A549 (cell line): ENCODE data around the gene MAGI2. TPM values are rescaled to one million over a fixed set of nuclear protein-coding genes. Genes with fewer than 3 reads are reported as not detected.

Experiments
- ATAC-seq, 2 experiments: fragments of 200-7000 bp in 1 of 2; fragments of >200 bp in 1 of 2; cut with Nextera tagmentation in 1 of 2; cut with Tn5 transposase in 1 of 2; 3 replicates each; pipeline versions ENCODE4 v1.8.0 to v1.9.1; 2018 to 2020; ENCODE audit warnings: mild to moderate bottlenecking in 1 of 2, moderate library complexity in 1 of 2
- CTCF ChIA-PET: fragments of 300-600 bp; sonication (Branson Sonifier 250); formaldehyde crosslinking; extraction: SDS; loops from one replicate; lab custom pipeline; 2021; ENCODE audit warnings: antibody characterized with exemption, inconsistent platforms; lab: Yijun Ruan, JAX
- POLR2A ChIA-PET: fragments of 350-600 bp; formaldehyde crosslinking; extraction: SDS; loops from one replicate; lab custom pipeline; 2021; ENCODE audit warnings: antibody characterized with exemption, inconsistent platforms; lab: Yijun Ruan, JAX
- DNase-seq, 2 experiments: peaks; one replicate each; pipeline versions ENCODE4 v3.0.0 to v3.0.0-alpha.2; 2011 to 2016; ENCODE audit warnings: low read depth in 1 of 2, low spot score in 1 of 2
- FAIRE-seq: peaks from 2 replicates; lab custom pipeline; 2011; peaks lifted over from hg19 to GRCh38; lab: Jason Lieb, UNC
- H3K27ac ChIP-seq, 2 experiments: fragments of >200 bp; sonication (Bioruptor Twin); formaldehyde crosslinking; 3 replicates each; pipeline ENCODE4 v1.5.1; 2016 to 2017
- H3K4me1 ChIP-seq: fragments of >200 bp; sonication (Bioruptor Twin); formaldehyde crosslinking; 3 replicates; pipeline ENCODE4 v1.6.1; 2016
- H3K4me2 ChIP-seq: fragments of >200 bp; sonication (Bioruptor Twin); formaldehyde crosslinking; 3 replicates; pipeline ENCODE4 v1.6.1; 2016
- H3K4me3 ChIP-seq: fragments of >200 bp; sonication (Bioruptor Twin); formaldehyde crosslinking; 3 replicates; pipeline ENCODE4 v1.5.1; 2016
- H3K9me3 ChIP-seq: fragments of >200 bp; sonication (Bioruptor Twin); formaldehyde crosslinking; 3 replicates; pipeline ENCODE4 v1.6.1; 2016
- CBX8 ChIP-seq: fragments of 200-600 bp; sonication (generic); IDR thresholded peaks from 2 replicates; pipeline ENCODE4 v1.6.1; 2016
- CHD2 ChIP-seq: fragments of 150-350 bp; IDR thresholded peaks from 2 replicates; pipeline ENCODE4 v1.6.1; 2014; ENCODE audit warnings: low read length; ENCODE audit not compliant: partially characterized antibody
- CHD4 ChIP-seq: fragments of 200-600 bp; sonication (generic); IDR thresholded peaks from 2 replicates; pipeline ENCODE4 v1.6.1; 2016; ENCODE audit warnings: antibody characterized with exemption, mild to moderate bottlenecking, borderline replicate concordance
- EHF ChIP-seq: fragments of 250-450 bp; sonication (Bioruptor Pico); IDR thresholded peaks from 2 replicates; pipeline ENCODE4 v1.5.0; 2020; ENCODE audit warnings: mild to moderate bottlenecking
- ESRRA ChIP-seq: fragments of 150-350 bp; IDR thresholded peaks from 2 replicates; pipeline ENCODE4 v1.6.1; 2014; ENCODE audit warnings: mild to moderate bottlenecking, low read length, borderline replicate concordance
- FOSB ChIP-seq: fragments of 250-450 bp; sonication (Bioruptor Pico); IDR thresholded peaks from 2 replicates; pipeline ENCODE4 v1.5.0; 2020; ENCODE audit warnings: mild to moderate bottlenecking, moderate library complexity
- FOSL2 ChIP-seq, 2 experiments: fragments of 450-650 bp in 1 of 2; fragments of >200 bp in 1 of 2; sonication (Bioruptor Twin) in 1 of 2; formaldehyde crosslinking; IDR thresholded peaks; 2 replicates each; pipeline versions ENCODE4 v1.5.0 to v1.6.1; 2016 to 2020; ENCODE audit warnings: mild to moderate bottlenecking in 1 of 2, moderate library complexity in 1 of 2
- GATA3 ChIP-seq: IDR thresholded peaks from 2 replicates; pipeline ENCODE4 v1.6.1; 2012; ENCODE audit warnings: borderline replicate concordance
- HDAC2 ChIP-seq: fragments of 200-600 bp; sonication (generic); IDR thresholded peaks from 2 replicates; pipeline ENCODE4 v1.6.1; 2016
- HES2 ChIP-seq: fragments of >200 bp; sonication (Bioruptor Twin); formaldehyde crosslinking; IDR thresholded peaks from 2 replicates; pipeline ENCODE4 v1.6.1; 2016
- HEYL ChIP-seq: fragments of 250-450 bp; sonication (Bioruptor Pico); IDR thresholded peaks from 2 replicates; pipeline ENCODE4 v1.8.0; 2021; ENCODE audit warnings: mild to moderate bottlenecking, moderate library complexity
- HOXB13 ChIP-seq: fragments of 250-450 bp; sonication (Bioruptor Pico); IDR thresholded peaks from 2 replicates; pipeline ENCODE4 v1.5.0; 2020; ENCODE audit warnings: low read depth, mild to moderate bottlenecking, moderate library complexity
- HOXB5 ChIP-seq: fragments of 250-450 bp; sonication (Bioruptor Pico); IDR thresholded peaks from 2 replicates; pipeline ENCODE4 v1.5.0; 2020; ENCODE audit warnings: mild to moderate bottlenecking, moderate library complexity
- JUNB ChIP-seq: fragments of >200 bp; sonication (Bioruptor Twin); formaldehyde crosslinking; IDR thresholded peaks from 2 replicates; pipeline ENCODE4 v1.6.1; 2016
- KDM5A ChIP-seq: fragments of 200-600 bp; sonication (generic); IDR thresholded peaks from 2 replicates; pipeline ENCODE4 v1.6.1; 2016; ENCODE audit warnings: antibody characterized with exemption, mild to moderate bottlenecking
- MAFK ChIP-seq: fragments of 450-650 bp; IDR thresholded peaks from 2 replicates; pipeline ENCODE4 v1.6.1; 2014; ENCODE audit not compliant: partially characterized antibody
- POLR2A ChIP-seq: IDR thresholded peaks from 2 replicates; pipeline ENCODE4 v1.6.1; 2012; ENCODE audit warnings: mild to moderate bottlenecking, low read length
- RAD21 ChIP-seq, 2 experiments: fragments of >200 bp in 1 of 2; sonication (Bioruptor Twin) in 1 of 2; formaldehyde crosslinking in 1 of 2; IDR thresholded peaks in 1 of 2; conservative IDR thresholded peaks in 1 of 2; 2 replicates in 1 of 2; 3 replicates in 1 of 2; pipeline ENCODE4 v1.6.1; 2012 to 2018; ENCODE audit warnings: inconsistent platforms in 1 of 2
- RFX5 ChIP-seq: fragments of 450-650 bp; IDR thresholded peaks from 2 replicates; pipeline ENCODE4 v1.7.1; 2014; ENCODE audit warnings: antibody characterized with exemption, mild to moderate bottlenecking, moderate library complexity
- SREBF2 ChIP-seq: fragments of 450-650 bp; IDR thresholded peaks from 2 replicates; pipeline ENCODE4 v1.6.1; 2014; ENCODE audit warnings: mild to moderate bottlenecking, moderate library complexity
- TFCP2L1 ChIP-seq: fragments of 250-450 bp; sonication (Bioruptor Pico); IDR thresholded peaks from 2 replicates; pipeline ENCODE4 v1.5.0; 2021; ENCODE audit warnings: mild to moderate bottlenecking
- WGBS: methylation state at CpG from one replicate; pipeline ENCODE4 v1.1.6; 2017; ENCODE audit errors: missing lambda C conversion rate; 5-methylcytosine and 5-hydroxymethylcytosine counted together
- polyA plus RNA-seq, 4 experiments: library from polyadenylated mRNA; depleted of rRNA in 3 of 4; stranded (reverse); fragments of >200 nt; fragmentation: RNase III in 1 of 4; extraction: RNeasy Plus Mini Kit Qiagen cat#74134 plus additional on column Dnase treatment in 1 of 4; gene quantifications; 2 replicates in 3 of 4; 3 replicates in 1 of 4; pipeline ENCODE4 v1.2.3, GENCODE V29; 2011 to 2017
- TF ChIP-seq, protein P1 (sequence below): fragments of >200 bp; sonication (Bioruptor Twin); formaldehyde crosslinking; IDR thresholded peaks from 3 replicates; pipeline ENCODE4 v1.6.1; 2016
- TF ChIP-seq, protein P2 (sequence below): IDR thresholded peaks from 2 replicates; pipeline ENCODE4 v1.6.1; 2012; ENCODE audit warnings: low read depth, borderline replicate concordance
- TF ChIP-seq, protein P3 (sequence below): IDR thresholded peaks from 2 replicates; pipeline ENCODE4 v1.6.1; 2012

MAGI2 gene
- polyA plus RNA-seq, 2 of the 4 experiments (the other 2 are of a cell fraction) = 0.48 to 0.81 TPM

GRCh38 chr7:79414910-79415309 is 38.6 kb downstream of the MAGI2 start:
- ChIA-PET CTCF (no interaction called here), POLR2A (no interaction called here)
- DNase-seq (no peak), FAIRE-seq (no peak), ATAC-seq (no peak)
- H3K4me3 ChIP-seq = no peak overlapping the region
- no peak overlapping the region for H3K4me2 ChIP-seq
- TF ChIP-seq MAFK (peak; percentile 3), FOSL2 (IDR thresholded peaks at IDR 0.05) (no peak), FOSL2 (CRISPR knock-in tag; IDR thresholded peaks at IDR 0.05) (no peak), HOXB5 (CRISPR knock-in tag) (no peak), HEYL (CRISPR knock-in tag) (no peak)
- peaks cover 4% of the 10 kb centered on the region for H3K4me1 ChIP-seq
- H3K9me3 ChIP-seq = no peaks in the 10 kb centered on the region
- no peak overlapping the region for H3K27ac ChIP-seq

- Histone ChIP-seq H3K4me2 (no peak overlapping the region), H3K9me3 (no peaks in the 10 kb centered on the region), H3K27ac (no peak overlapping the region), H3K4me3 (no peak overlapping the region), H3K4me1 (no peaks in the 10 kb centered on the region)
- DNase-seq (no peak), ATAC-seq (no peak), FAIRE-seq (no peak)
- ChIA-PET POLR2A (no interaction called here), CTCF (interaction anchor here (1.1 kb wide), 1 partner anchor 78 kb away, joined by 3 read pairs; no protein-coding TSS in a partner anchor)
- TF ChIP-seq GATA3 = no peak
- TF ChIP-seq CBX8 = no peak
- WGBS = 92% methylated on average over 2 of the region's 2 CpGs
These were observed 40.6 kb downstream of the MAGI2 start for GRCh38 chr7:79412915-79413314.

GRCh38 chr7:79412438-79412837 is 41.0 kb downstream of the MAGI2 start:
- 91% methylated on average over 3 of the region's 3 CpGs for WGBS
- H3K4me1 ChIP-seq = no peaks in the 10 kb centered on the region
- no peak overlapping the region for H3K4me3 ChIP-seq
- no peak overlapping the region for H3K4me2 ChIP-seq
- CTCF ChIA-PET = interaction anchor here (1.1 kb wide), 1 partner anchor 79 kb away, joined by 3 read pairs; no protein-coding TSS in a partner anchor
- H3K9me3 ChIP-seq = no peaks in the 10 kb centered on the region
- TF ChIP-seq ESRRA (no peak), JUNB (no peak), HOXB13 (no peak), HES2 (no peak), RAD21 (conservative IDR thresholded peaks at IDR 0.05 in 1 of 2, IDR thresholded peaks at IDR 0.05 in 1 of 2) (no peak), SREBF2 (no peak), TFCP2L1 (CRISPR knock-in tag) (no peak), HDAC2 (no peak), FOSB (CRISPR knock-in tag) (no peak), CHD2 (no peak), EHF (no peak), POLR2A (no peak), KDM5A (no peak), CHD4 (no peak), CBX8 (no peak), HEYL (CRISPR knock-in tag) (no peak), RFX5 (no peak)
- TF ChIP-seq, protein P1, sequence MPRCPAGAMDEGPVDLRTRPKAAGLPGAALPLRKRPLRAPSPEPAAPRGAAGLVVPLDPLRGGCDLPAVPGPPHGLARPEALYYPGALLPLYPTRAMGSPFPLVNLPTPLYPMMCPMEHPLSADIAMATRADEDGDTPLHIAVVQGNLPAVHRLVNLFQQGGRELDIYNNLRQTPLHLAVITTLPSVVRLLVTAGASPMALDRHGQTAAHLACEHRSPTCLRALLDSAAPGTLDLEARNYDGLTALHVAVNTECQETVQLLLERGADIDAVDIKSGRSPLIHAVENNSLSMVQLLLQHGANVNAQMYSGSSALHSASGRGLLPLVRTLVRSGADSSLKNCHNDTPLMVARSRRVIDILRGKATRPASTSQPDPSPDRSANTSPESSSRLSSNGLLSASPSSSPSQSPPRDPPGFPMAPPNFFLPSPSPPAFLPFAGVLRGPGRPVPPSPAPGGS = no peak
- TF ChIP-seq, protein P2, sequence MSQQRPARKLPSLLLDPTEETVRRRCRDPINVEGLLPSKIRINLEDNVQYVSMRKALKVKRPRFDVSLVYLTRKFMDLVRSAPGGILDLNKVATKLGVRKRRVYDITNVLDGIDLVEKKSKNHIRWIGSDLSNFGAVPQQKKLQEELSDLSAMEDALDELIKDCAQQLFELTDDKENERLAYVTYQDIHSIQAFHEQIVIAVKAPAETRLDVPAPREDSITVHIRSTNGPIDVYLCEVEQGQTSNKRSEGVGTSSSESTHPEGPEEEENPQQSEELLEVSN = no peak
- TF ChIP-seq, protein P3, sequence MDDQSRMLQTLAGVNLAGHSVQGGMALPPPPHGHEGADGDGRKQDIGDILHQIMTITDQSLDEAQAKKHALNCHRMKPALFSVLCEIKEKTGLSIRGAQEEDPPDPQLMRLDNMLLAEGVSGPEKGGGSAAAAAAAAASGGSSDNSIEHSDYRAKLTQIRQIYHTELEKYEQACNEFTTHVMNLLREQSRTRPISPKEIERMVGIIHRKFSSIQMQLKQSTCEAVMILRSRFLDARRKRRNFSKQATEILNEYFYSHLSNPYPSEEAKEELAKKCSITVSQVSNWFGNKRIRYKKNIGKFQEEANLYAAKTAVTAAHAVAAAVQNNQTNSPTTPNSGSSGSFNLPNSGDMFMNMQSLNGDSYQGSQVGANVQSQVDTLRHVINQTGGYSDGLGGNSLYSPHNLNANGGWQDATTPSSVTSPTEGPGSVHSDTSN = no peak
- no peak overlapping the region for H3K27ac ChIP-seq
- DNase-seq = no peak
- POLR2A ChIA-PET = no interaction called here
- ATAC-seq = no peak
- peak; percentile 28 for FAIRE-seq
